Renal pelvis (tissue), 4 donors: ENCODE results near the gene SP7. TPM values are rescaled to one million over a fixed set of nuclear protein-coding genes. Genes with fewer than 3 reads are reported as not detected.
"Not testable (repeated sequence)": the region's sequence is repeated elsewhere in the genome, so short reads cannot be mapped to it uniquely, and the experiment has no call there.

ENCODE experiments used
- DNase-seq: peaks from one replicate; pipeline ENCODE4 v3.0.0-alpha.2; 2013
- polyA plus RNA-seq, 3 donors: library from polyadenylated mRNA; unstranded; fragments of 120-200 nt; gene quantifications; one replicate each; pipeline ENCODE4 v1.2.1, GENCODE V29; 2013; ENCODE audit not compliant: insufficient read length in 3 of 3

SP7 gene
- polyA plus RNA-seq, 3 donors, result 0.10 to 0.43 TPM; not detected in 1

- peak; percentile 93 for DNase-seq
Observed at GRCh38 chr12:53324779-53325510, 11.2 kb downstream of the SP7 start.

- DNase-seq, result peak; percentile 19
Observed at GRCh38 chr12:53324113-53324778, 11.9 kb downstream of the SP7 start.

GRCh38 chr12:53320352-53321195 is 15.6 kb downstream of the SP7 start:
- no peak for DNase-seq

GRCh38 chr12:53313996-53314395 is 22.2 kb downstream of the SP7 start:
- DNase-seq, result no peak

GRCh38 chr12:53308276-53308675 is 27.9 kb downstream of the SP7 start:
- DNase-seq, result no peak

GRCh38 chr12:53306826-53307225 is 29.3 kb downstream of the SP7 start:
- DNase-seq, result no peak

- no peak for DNase-seq
Observed at GRCh38 chr12:53302903-53303302, 33.3 kb downstream of the SP7 start.

GRCh38 chr12:53300187-53300586 is 36.0 kb downstream of the SP7 start:
- no peak for DNase-seq

- DNase-seq, result peak; percentile 91
Observed at GRCh38 chr12:53299454-53300180, 36.5 kb downstream of the SP7 start, which contains the start of gene MYG1. TSS of gene MYG1 (plus strand) at chr12:53299695. CDS start at chr12:53299738, 43 bp downstream.

GRCh38 chr12:53299101-53299453 is 37.1 kb downstream of the SP7 start:
- no peak for DNase-seq

- DNase-seq, result no peak
Observed at GRCh38 chr12:53298164-53298563, 38.0 kb downstream of the SP7 start.

GRCh38 chr12:53297106-53297505 is 39.0 kb downstream of the SP7 start:
- not testable (repeated sequence) for DNase-seq

- no peak for DNase-seq
Observed at GRCh38 chr12:53295891-53296219, 40.3 kb downstream of the SP7 start.

- peak; percentile 86 for DNase-seq
Observed at GRCh38 chr12:53295070-53295890, 40.9 kb downstream of the SP7 start, which contains the start of gene PFDN5. TSS of gene PFDN5 (plus strand) at chr12:53295542. CDS start at chr12:53295568, 26 bp downstream.

- DNase-seq, result no peak
Observed at GRCh38 chr12:53292426-53292825, 43.7 kb downstream of the SP7 start.

GRCh38 chr12:53290661-53291060 is 45.5 kb downstream of the SP7 start:
- no peak for DNase-seq

GRCh38 chr12:53289891-53290290 is 46.3 kb downstream of the SP7 start:
- no peak for DNase-seq

GRCh38 chr12:53288322-53288721 is 47.8 kb downstream of the SP7 start:
- no peak for DNase-seq

GRCh38 chr12:53287741-53288216 is 48.4 kb downstream of the SP7 start:
- DNase-seq, result no peak

GRCh38 chr12:53286448-53286847 is 49.7 kb downstream of the SP7 start:
- DNase-seq, result no peak
